ENCODE measurements around the gene SHB. TPM values are rescaled to one million over a fixed set of nuclear protein-coding genes. Genes with fewer than 3 reads are reported as not detected.

Gene SHB
- total and polyA plus RNA-seq, 2 of the 8 experiments (the other 6 are each of a cell fraction or from before 2014, with no cell fraction given) = 4.1 to 12.6 TPM

- no peak overlapping the region for H3K23ac ChIP-seq (ENCODE audit: insufficient read length)
- H4K8ac ChIP-seq (ENCODE audit: extremely low read depth, insufficient read depth, low read length) = no peak overlapping the region
- H3K9me3 ChIP-seq (ENCODE audit: insufficient read depth in 2 of 2, low read depth in 1 of 2, low read length in 1 of 2) = no peaks in the 10 kb centered on the region
- no peak overlapping the region for H2BK15ac ChIP-seq (ENCODE audit: low read length)
- no peak overlapping the region for H4K5ac ChIP-seq (ENCODE audit: insufficient read length, low read depth, low read length)
- H4K20me1 ChIP-seq (replicated peaks in 1 of 2; ENCODE audit: control insufficient read depth in 1 of 2, insufficient read depth in 2 of 2, low read length in 2 of 2) = peaks cover 0 to 3% of the 10 kb centered on the region in 2 experiments
- H2BK12ac ChIP-seq (ENCODE audit: low read depth, low read length) = no peak overlapping the region
- no peak for DNase-seq (ENCODE audit: low read depth in 1 of 2, low spot score in 2 of 2)
- peaks cover 0 to 29% of the 10 kb centered on the region in 2 experiments; a peak in 2 of 4 replicates for H3K79me2 ChIP-seq (ENCODE audit: control insufficient read depth in 1 of 2, insufficient read depth in 2 of 2, low read length in 2 of 2)
- no peak overlapping the region for H4K91ac ChIP-seq (replicated peaks; ENCODE audit: insufficient read length, low read length)
- H3K14ac ChIP-seq (ENCODE audit: insufficient read length) = no peak overlapping the region
- CTCF ChIA-PET (ENCODE audit: partially characterized antibody) = interaction anchor here (0.6 to 1.5 kb wide), 9 partner anchors 8 to 94 kb away, joined by 3 to 7 read pairs (median 4); no protein-coding TSS in a partner anchor
- H3K79me1 ChIP-seq (ENCODE audit: low read depth, low read length) = peaks cover 9% of the 10 kb centered on the region
- H3K23me2 ChIP-seq (ENCODE audit: low read depth, low read length) = no peaks in the 10 kb centered on the region
- no peak overlapping the region for H3K56ac ChIP-seq (replicated peaks; ENCODE audit: insufficient read length, low read depth, low read length)
- no peak overlapping the region for H3K4me3 ChIP-seq (ENCODE audit: extremely low read depth in 1 of 4, insufficient read depth in 2 of 4, low read depth in 3 of 4, low read length in 4 of 4)
- no peak overlapping the region for H2BK20ac ChIP-seq (ENCODE audit: low read length)
- no peaks in the 10 kb centered on the region for H3K27me3 ChIP-seq (replicated peaks in 1 of 4; ENCODE audit: control insufficient read depth in 3 of 4, extremely low read depth in 1 of 4, insufficient read depth in 3 of 4, low read length in 3 of 4)
- no peak overlapping the region for H3K27ac ChIP-seq (ENCODE audit: low read depth, low read length)
- no peaks in the 10 kb centered on the region for H3K36me3 ChIP-seq (ENCODE audit: control insufficient read depth in 2 of 4, insufficient read depth in 4 of 4, low read length in 3 of 4)
- no peak overlapping the region for H3K9ac ChIP-seq (replicated peaks in 1 of 4; ENCODE audit: extremely low read depth in 1 of 4, low read depth in 3 of 4, low read length in 3 of 4)
- 96% methylated on average over 2 of the region's 2 CpGs; no CpG with 5 or more reads in 1 of the 2 experiments for WGBS, 2 experiments (ENCODE audit: extremely low coverage in 1 of 2, insufficient coverage in 1 of 2, insufficient read length in 1 of 2, insufficient replicate concordance in 2 of 2, low coverage in 1 of 2, low lambda C conversion rate in 2 of 2, missing lambda C conversion rate in 1 of 2)
- no peak overlapping the region for H3K18ac ChIP-seq (ENCODE audit: extremely low read depth, low read length)
- H3K4me1 ChIP-seq (replicated peaks in 1 of 4; ENCODE audit: control insufficient read depth in 3 of 4, insufficient read depth in 4 of 4, low read length in 3 of 4) = peaks cover 16 to 30% (median 25%) of the 10 kb centered on the region in 4 experiments
- H2AK5ac ChIP-seq (ENCODE audit: low read depth, low read length) = no peak overlapping the region
- H2BK120ac ChIP-seq (replicated peaks; ENCODE audit: low read depth, low read length) = no peak overlapping the region
- H3K4me2 ChIP-seq (ENCODE audit: insufficient read depth in 1 of 2, low read depth in 2 of 2, low read length in 2 of 2) = no peak overlapping the region
- no peak overlapping the region for H2BK5ac ChIP-seq (ENCODE audit: low read depth, low read length)
- no peak overlapping the region for H2AFZ ChIP-seq (ENCODE audit: low read length)
- H3K4ac ChIP-seq (replicated peaks; ENCODE audit: insufficient read length, low read depth, low read length) = no peak overlapping the region
- no peak for FAIRE-seq
- POLR2A ChIA-PET (ENCODE audit: partially characterized antibody) = interaction anchor here (0.7 kb wide), 1 partner anchor 27 kb away, joined by 3 read pairs; no protein-coding TSS in a partner anchor
- no peak for TF ChIP-seq CREB1 (IDR thresholded peaks at IDR 0.05)
- TF ChIP-seq PHF8 (conservative IDR thresholded peaks at IDR 0.05; ENCODE audit: low read depth, low read length) = no peak
- TF ChIP-seq RFX5 (IDR thresholded peaks at IDR 0.05; ENCODE audit: borderline replicate concordance, low read depth, low read length) = no peak
- no peak for TF ChIP-seq TAF7 (optimal IDR thresholded peaks at IDR 0.05; ENCODE audit: borderline replicate concordance, low read depth, low read length)
- TF ChIP-seq CTCF (IDR thresholded peaks at IDR 0.05; ENCODE audit: control extremely low read depth in 1 of 3, insufficient read depth in 1 of 3, low read depth in 1 of 3, low read length in 3 of 3) = no peak
- TF ChIP-seq BRCA1 (IDR thresholded peaks at IDR 0.05; ENCODE audit: low read depth, low read length) = no peak
- no peak for TF ChIP-seq NRF1 (IDR thresholded peaks at IDR 0.05; ENCODE audit: low read depth, low read length)
- TF ChIP-seq KDM5A (IDR thresholded peaks at IDR 0.05; ENCODE audit: low read length) = no peak
- no peak for TF ChIP-seq RXRA (IDR thresholded peaks at IDR 0.05; ENCODE audit: insufficient read depth, low read depth, low read length)
- TF ChIP-seq ATF2 (IDR thresholded peaks at IDR 0.05; ENCODE audit: low read length) = no peak
Measured at GRCh38 chr9:38044706-38045105, 24.3 kb downstream of the SHB start.
